Inflammatory macrophage treated with lipopolysaccharide for 4 hours (primary cell): ENCODE results near the gene HIPK1.
A peak's percentile ranks its signal among the peaks of the same experiment; 100 is the strongest.

Source experiments
- DNase-seq: peaks from one replicate; pipeline ENCODE4 v3.0.0-alpha.2; 2020

HIPK1 gene

DNA sequence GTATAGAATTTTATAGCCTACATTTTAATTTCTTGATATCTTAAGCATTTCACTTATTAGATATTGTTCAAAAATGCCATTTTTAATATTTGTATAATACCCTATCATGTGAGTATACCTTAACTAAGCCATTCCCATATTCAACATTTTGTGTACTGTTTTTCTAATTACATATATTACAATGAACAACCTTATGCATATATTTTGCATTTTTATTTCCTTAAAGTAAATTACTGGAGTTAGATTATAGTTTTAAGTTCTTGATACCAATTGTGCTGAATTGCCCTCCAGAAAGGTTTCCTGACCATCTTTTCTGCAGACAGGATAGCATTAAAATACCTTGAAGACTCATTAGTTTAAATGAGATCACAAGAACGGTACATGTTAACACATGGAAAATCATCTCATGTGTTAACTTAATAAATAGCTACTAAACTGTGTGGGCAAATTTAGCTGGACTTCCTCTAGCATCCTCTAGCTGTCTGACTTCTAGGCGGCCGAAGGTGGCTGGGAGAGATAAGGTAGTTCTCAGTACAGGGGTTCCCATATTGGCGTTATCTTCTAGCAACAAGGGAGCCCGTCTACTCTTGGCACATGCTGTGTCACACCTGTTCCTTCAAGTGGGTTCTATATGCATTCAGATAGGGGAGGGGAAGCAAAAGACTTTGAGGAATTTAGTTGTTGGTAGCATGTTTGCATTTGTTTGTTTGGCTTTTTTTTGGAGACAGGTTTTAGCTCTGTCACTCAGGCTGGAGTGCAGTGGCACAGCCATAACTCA lies 15.0 kb upstream of the HIPK1 start:
- no peak for DNase-seq

DNA sequence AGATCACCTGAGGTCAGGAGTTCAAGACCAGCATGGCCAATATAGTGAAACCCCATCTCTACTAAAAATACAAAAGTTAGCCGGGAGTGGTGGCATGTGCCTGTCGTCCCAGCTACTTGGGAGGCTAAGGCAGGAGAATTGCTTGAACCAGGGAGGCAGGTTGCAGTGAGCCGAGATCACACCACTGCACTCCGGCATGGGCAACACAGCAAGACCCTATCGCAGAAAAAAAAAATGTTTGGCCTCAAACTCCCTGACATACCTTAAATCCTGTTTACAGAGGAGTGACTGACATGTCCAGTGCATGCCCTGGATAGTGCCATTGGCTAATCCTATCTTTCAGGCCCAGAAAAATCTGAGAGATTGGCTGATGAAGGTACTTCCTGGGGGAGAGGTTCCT lies 12.2 kb upstream of the HIPK1 start:
- DNase-seq, result no peak

GRCh38 chr1:113917400-113918082 lies 11.6 kb upstream of the HIPK1 start:
- no peak for DNase-seq

- no peak for DNase-seq
Observed at GRCh38 chr1:113918243-113918642, 10.9 kb upstream of the HIPK1 start.

GRCh38 chr1:113922957-113923356 lies 6.2 kb upstream of the HIPK1 start:
- DNase-seq, result no peak

GRCh38 chr1:113924473-113924872 lies 4.7 kb upstream of the HIPK1 start:
- DNase-seq, result no peak

GRCh38 chr1:113928187-113928930 lies 765 bp upstream of the HIPK1 start:
- peak; percentile 58 for DNase-seq

DNA sequence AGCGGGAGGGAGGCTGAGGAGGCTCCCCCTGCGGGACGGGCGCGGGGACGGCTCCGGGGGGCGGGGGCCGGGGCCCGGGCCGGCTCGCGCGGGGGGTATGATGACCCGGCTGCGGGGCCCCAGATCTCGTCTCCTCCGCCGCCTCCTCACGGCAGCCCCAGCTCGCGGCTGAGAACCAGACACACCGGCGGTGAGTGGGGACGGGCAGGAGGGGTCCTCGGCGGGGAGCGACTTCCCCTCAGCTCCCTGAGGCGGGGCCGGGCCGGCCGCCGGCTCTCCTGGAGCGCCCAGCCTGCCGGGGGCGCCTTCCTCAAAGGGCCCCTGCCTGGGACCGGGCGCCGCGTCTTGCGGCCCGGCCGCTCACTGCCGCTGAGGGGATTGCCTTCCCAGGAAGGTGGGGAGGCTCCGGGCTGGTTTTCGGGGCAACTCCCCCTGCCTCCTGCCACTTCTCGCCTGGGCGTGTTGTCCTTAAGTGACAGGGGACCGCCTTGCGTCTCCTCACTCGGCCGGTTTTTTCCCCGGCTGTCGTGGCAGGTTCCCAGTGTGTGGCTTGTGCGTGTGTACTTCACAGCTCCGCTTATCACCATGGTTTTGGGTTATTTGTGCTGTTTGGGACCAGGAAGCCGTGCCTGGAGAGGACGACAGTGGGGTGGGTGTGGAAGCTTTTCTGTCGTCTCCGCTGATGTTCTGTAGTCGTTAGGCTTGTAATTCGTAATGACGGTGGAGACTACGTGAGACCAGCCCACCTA lies 800 bp downstream of the HIPK1 start:
- peak; percentile 55 for DNase-seq

DNA sequence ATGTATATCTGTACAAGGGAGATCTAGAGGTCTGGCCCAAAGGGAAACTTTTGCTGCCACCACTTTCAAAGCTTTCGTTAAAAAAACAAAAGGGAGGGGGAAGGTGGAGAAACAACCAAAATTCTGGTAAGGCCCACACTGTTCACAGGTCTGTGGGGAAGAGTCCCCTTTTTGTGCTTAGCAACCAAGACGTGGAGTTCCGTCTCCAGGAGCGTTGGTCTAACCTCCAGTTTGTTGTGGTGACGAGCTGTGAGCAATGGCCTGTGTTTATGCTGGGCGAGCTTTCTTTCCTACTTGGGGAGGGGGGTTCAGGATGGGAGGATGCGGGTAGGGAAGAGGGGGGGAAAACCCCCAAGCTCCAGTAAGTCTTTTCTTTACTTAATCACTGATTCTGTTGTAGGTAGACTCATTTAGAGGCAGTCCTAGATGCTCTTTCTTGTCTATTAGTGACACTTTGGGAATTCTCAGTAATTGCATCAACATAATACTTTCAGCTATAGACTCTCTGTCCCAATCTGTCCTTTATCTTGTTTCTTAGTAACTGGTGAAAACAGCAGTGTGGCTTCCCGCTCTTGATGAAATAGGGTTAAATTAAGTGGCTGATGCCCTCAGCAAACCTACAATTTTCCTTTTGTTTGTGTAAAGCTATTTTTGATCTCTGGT lies 1.5 kb downstream of the HIPK1 start:
- peak; percentile 77 for DNase-seq

GRCh38 chr1:113931451-113931851 lies 2.3 kb downstream of the HIPK1 start:
- DNase-seq, result no peak

DNA sequence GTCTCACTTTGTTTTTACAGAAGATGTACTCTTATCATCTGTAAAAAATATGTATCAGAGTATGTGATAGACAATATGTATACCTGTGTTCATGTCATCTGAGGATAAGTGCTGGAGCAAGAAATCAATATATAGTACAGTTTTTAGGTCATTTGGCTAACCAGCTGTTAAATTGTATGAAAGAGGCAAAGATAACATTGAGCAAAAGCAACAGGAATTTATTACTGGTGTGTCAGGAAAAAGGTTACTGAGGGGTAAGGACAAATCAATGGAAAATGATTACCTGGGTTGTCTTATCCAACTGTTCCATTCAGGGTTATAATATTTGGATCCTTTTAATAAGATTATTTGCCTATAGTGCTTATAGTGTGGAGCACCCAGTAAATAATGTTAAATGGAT lies 4.9 kb downstream of the HIPK1 start:
- no peak for DNase-seq

DNA sequence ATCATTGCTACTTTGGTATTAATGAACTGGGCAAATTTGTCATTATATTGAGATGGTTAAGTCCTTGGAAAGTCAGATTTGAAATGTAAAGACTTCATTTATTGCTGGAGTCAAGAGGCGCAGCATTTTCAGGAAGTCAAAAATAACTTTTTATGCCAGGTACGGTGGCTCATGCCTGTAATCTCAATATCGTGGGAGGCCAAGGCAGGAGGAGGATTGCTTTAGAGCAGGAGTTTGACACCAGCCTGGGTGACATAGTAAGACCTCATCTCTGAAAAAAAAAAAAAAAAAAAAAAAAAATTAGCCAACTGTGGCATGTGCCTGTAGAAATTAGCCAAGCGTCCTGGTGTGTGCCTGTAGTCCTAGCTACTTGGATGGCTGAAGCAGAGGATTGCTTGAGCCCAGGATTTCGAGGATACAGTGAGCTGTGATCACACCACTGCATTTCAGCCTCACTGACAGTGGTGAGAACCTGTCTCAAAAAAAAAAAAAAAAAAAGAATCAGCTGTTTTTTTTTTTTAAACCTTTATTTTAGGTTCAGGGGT lies 5.5 kb downstream of the HIPK1 start:
- peak; percentile 16 for DNase-seq

DNA sequence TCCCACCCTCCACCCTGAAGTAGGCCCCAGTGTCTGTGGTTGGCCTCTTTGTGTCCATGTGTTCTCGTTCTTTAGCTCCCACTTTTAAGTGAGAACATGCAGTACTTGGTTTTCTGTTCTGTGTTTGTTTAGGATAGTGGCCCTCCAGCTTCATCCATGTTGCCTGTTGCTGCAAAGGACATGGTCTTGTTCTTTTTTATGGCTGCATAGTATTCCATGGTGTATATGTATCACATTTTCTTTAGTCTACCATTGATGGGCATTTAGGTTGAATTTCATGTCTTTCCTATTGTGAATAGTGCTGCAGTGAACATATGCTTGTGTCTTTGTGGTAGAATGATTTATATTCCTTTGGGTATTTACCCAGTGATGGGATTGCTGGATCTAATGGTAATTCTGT lies 6.1 kb downstream of the HIPK1 start:
- DNase-seq, result no peak

GRCh38 chr1:113935970-113936369 lies 6.8 kb downstream of the HIPK1 start:
- DNase-seq, result no peak

DNA sequence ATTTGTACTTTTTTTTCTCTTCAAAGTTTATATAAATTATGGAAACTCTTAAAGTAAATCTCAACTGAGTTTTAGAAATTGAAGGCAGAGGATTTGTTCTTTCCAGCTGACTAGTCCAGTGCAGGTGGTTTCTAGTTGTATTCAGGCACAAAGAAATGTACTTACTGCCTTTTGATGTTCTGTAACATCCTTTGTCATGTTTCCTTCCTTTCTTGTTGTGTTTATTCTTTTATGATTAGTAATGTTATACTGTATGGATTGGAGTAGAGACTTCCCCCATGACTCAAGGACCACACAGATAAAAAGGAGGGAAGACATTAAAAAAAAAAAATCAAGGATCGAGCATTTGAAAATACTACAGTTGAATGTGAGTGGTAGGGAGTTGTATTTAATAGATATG lies 8.0 kb downstream of the HIPK1 start:
- no peak for DNase-seq

- DNase-seq, result no peak
Observed at GRCh38 chr1:113938192-113938591, 9.1 kb downstream of the HIPK1 start.

DNA sequence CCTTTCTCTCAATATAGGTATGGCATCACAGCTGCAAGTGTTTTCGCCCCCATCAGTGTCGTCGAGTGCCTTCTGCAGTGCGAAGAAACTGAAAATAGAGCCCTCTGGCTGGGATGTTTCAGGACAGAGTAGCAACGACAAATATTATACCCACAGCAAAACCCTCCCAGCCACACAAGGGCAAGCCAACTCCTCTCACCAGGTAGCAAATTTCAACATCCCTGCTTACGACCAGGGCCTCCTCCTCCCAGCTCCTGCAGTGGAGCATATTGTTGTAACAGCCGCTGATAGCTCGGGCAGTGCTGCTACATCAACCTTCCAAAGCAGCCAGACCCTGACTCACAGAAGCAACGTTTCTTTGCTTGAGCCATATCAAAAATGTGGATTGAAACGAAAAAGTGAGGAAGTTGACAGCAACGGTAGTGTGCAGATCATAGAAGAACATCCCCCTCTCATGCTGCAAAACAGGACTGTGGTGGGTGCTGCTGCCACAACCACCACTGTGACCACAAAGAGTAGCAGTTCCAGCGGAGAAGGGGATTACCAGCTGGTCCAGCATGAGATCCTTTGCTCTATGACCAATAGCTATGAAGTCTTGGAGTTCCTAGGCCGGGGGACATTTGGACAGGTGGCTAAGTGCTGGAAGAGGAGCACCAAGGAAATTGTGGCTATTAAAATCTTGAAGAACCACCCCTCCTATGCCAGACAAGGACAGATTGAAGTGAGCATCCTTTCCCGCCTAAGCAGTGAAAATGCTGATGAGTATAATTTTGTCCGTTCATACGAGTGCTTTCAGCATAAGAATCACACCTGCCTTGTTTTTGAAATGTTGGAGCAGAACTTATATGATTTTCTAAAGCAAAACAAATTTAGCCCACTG lies 11.5 kb downstream of the HIPK1 start:
- DNase-seq, result no peak

- DNase-seq, result no peak
Observed at GRCh38 chr1:113941245-113941559, 12.1 kb downstream of the HIPK1 start.

DNA sequence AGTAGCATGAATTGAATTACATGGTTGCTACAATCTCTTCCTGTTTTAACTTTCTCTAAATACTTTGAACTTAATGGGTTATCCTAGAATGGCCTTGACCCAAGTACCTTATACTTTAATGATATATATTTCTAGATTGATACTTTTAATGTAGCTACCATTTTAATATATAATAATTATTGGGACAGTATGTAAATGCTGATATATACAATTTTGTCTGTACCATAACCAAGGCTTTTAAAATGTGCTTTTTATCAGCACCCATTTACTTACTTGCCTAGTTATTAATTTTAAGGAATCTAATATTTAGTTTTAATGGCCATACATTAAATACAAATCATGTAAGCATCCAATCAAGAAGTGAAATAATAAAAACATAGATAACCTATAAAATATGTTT lies 13.4 kb downstream of the HIPK1 start:
- DNase-seq, result no peak

DNA sequence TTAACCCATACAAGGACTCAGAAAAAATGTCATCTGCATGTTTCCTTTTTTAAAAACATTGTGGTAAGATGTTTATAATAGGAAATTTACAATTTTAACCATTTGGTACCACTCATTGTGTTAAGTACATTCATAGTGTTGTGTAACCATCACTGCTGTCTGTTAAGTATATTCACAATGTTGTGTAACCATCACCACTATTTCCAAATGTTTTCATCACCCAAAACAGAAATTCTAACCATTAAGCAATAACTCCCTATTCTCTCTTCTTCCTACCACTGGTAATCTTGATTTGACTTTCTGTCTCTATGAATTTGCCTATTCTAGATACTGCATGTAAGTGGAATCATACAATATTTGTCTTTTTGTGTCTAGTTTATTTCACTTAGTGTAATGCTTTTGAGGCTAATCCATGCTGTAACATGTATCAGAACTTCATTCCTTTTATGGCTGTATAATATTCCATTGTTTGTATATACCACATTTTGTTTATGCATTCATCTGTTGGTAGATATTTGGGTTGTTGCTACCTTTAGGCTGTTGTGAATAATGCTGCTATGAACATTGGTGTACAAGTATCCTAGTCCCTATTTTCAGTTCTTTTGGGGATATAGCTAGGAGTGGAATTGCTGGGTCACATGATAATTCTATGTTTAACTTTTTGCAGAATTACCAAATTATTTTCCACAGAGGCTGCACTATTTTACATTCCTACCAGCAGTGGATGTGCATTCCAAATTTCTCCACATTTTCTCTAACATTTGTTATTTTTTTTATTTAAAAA lies 14.1 kb downstream of the HIPK1 start:
- DNase-seq, result peak; percentile 92

- DNase-seq, result no peak
Observed at GRCh38 chr1:113945329-113945728, 16.2 kb downstream of the HIPK1 start.
